ENCODE measurements around the gene LDLRAP1. TPM values are rescaled to one million over a fixed set of nuclear protein-coding genes. Genes with fewer than 3 reads are reported as not detected.

Gene LDLRAP1
- total RNA-seq, 1 experiment from 2014 or later, result 8.0 TPM

DNA sequence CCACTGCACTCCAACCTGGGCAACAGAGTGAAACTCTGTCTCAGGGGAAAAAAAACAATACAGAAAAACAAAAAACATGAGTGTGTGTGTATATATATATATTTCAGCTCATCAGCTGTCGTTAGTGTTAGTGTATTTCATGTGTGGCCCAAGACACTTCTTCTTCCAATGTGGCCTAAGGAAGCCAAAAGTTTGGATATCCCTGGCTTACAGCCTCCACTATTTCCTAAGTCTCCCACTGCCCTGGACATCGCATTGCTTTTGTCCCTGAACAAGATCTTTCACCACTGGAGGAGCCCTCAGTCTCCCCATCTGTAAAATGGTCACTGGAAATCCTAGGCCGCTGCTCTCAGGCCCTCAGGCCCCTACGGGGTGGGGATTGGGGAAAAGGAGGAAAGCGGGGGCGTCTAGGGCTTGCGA lies 391 bp upstream of the LDLRAP1 start:
- DNase-seq (ENCODE audit: low spot score), result no peak

DNA sequence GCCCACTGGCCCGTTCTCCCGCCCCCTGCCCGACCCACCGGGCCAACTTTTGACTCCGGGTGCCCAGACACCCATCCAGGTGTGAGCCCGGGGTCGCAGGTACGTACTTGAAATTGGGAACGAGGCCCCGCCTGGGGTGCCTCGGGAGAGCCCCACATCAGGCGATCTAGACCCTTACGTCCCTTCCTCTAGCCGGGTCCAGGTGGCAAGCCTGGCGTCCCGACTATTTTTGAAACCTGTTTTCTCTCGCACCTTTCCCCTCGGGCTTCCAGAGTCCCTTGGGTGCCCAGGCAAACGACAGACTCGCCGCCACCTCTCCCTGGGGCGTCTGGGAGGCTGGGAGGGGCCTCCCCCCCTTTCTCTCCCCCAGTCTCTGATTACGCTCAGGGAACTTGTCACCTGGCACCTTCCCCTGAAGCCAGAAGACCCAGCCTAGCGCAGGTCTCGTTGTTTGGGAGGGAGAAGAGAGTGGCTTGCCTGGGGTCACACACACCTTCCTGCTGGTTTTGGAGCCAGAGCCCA lies 898 bp downstream of the LDLRAP1 start:
- DNase-seq (ENCODE audit: low spot score), result no peak

DNA sequence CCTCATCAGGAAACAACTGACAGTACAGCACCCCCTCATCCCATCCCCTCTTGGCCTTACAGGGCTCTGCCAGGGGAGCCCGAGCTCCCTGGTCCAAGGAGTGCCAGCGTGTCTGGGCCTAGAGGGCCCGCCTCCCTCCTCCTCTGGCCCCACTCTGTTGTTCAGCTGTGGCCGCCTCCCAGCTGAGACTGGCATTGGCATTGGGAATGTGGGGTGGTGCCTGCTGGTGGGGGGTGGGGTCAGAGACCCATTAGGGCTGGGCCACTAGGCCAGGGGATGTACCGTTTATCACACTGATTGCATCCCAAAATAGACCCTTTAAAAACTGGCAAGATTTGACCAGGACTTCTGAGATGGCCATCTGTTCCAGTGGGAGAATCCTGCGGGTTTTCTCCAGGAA lies 1.4 kb downstream of the LDLRAP1 start:
- DNase-seq (ENCODE audit: low spot score), result peak; percentile 30

GRCh38 chr1:25545767-25546166 lies 2.4 kb downstream of the LDLRAP1 start:
- no peak for DNase-seq (ENCODE audit: low spot score)

GRCh38 chr1:25546193-25546592 lies 2.8 kb downstream of the LDLRAP1 start:
- DNase-seq (ENCODE audit: low spot score), result no peak

- DNase-seq (ENCODE audit: low spot score), result no peak
These were observed 5.2 kb downstream of the LDLRAP1 start for GRCh38 chr1:25548601-25549000.

GRCh38 chr1:25549273-25550154 lies 6.1 kb downstream of the LDLRAP1 start:
- DNase-seq (ENCODE audit: low spot score), result peak; percentile 82

- peak; percentile 32 for DNase-seq (ENCODE audit: low spot score)
These were observed 6.7 kb downstream of the LDLRAP1 start for GRCh38 chr1:25550155-25550506.

- peak; percentile 41 for DNase-seq (ENCODE audit: low spot score)
These were observed 7.4 kb downstream of the LDLRAP1 start for GRCh38 chr1:25550683-25551310.

- DNase-seq (ENCODE audit: low spot score), result no peak
These were observed 10.5 kb downstream of the LDLRAP1 start for GRCh38 chr1:25553749-25554429.

GRCh38 chr1:25554430-25554780 lies 11.0 kb downstream of the LDLRAP1 start:
- DNase-seq (ENCODE audit: low spot score), result no peak

DNA sequence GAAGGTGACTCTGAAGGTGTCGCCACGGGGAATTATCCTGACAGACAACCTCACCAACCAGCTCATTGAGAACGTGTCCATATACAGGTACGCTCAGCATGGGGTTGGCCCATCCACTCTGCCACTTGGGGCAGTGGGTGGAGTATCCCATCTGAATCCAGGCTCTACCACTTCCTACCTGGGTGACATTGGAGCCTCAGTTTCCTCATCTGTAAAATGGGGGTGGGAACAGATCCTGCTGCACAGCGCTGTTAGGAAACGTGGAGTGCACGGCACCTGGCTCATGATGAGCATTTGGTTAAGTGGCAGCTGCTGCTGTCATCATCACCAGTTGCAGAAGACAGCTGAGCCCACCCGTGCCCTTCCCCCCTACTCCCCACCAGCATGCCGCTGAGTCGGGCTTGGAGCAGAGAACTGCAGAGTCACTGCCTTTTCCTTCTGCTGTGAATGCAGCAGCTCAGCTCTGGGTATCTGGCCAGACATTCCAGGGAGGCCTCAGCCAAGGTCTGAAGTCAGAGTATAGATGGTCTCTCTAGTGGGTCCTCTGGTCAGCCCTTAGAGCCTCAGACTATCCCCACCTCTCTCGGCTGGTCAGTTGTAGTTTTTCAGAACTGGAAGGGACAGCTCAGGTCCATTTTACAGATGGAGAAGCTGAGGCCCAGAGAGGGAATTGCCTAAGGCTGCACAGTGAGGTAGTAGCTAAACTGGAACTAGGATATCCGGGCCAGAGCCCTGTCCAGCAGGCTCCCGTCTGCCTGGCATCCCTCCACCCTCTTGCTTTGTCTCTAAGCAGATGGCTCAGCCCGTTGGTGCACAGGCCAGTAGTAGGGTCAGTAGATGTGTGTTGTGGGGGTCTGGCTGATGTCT lies 11.7 kb downstream of the LDLRAP1 start:
- no peak for DNase-seq (ENCODE audit: low spot score)

DNA sequence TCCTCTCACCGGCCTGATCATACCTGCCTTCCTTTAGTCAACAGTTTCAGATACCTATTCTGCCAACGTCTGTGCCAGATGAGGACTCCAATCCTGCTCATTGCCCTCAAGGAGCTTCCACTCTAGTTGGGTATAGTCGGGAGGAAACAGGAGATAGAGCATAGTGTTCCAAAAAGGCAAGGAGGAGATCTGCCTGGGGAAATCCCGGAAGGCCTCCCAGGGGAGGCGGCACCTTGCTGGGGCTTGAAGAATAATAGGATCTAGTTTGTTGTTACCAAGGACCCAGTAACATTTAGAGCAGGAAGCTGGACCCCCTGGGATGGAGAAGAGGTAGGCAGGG lies 12.3 kb downstream of the LDLRAP1 start:
- DNase-seq (ENCODE audit: low spot score), result no peak

DNA sequence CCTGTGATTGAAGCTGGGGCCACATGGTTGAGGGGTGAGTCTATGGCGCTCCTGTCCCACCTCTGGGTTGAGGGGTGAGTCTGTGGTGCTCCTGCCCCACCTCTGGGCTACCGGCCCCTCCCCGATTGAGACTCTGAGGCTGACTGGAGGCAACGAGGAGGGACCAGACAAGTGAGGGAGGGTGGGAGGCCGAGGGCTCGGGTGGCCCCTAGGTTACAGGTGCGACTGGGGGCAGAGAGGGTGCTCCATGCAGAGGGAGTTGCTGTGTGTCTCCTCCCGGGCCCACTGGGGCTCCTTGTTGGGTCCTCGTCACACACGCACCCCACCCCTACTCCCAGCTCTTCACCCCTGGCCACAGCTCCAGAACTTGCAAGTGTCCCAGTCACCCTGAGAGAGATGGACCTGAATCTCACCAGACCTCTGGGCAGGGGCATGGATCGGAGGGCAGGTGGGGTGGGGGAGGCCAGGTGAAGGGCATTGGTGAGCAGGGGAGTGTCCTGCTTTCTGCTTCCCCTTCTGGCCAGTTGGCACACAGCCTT lies 12.8 kb downstream of the LDLRAP1 start:
- DNase-seq (ENCODE audit: low spot score), result no peak

DNA sequence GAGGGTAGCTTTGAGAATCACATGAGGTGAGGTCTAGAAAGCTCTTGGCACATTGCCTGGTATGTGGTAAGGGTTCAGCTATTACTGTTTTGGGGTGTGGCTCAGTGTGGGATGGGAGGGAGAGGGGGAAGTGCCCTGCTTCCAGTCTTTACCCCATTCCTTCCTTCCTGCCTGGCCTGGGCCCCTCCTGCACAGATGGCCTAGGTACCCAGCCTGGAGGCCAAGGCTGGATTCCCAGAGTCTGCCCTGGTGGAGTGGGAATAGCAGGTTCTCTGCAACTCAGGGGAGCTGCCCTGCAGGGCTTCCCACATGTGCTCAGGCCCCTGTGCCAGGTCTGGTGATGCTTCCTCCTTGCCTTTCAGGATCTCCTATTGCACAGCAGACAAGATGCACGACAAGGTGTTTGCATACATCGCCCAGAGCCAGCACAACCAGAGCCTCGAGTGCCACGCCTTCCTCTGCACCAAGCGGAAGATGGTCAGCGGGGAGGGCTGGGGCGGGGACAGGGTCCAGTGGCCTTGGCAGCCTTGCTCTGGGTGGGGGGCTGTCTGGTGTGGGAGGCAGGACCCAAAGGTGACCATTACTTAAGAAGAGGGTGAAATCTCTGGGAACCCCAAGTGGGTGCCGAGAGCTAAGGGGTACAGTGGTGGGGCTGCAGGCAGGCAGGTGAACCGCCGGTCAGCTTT lies 13.5 kb downstream of the LDLRAP1 start:
- peak; percentile 62 for DNase-seq (ENCODE audit: low spot score)

GRCh38 chr1:25557543-25557942 lies 14.1 kb downstream of the LDLRAP1 start:
- no peak for DNase-seq (ENCODE audit: low spot score)

- no peak for DNase-seq (ENCODE audit: low spot score)
These were observed 15.6 kb downstream of the LDLRAP1 start for GRCh38 chr1:25559031-25559430.

DNA sequence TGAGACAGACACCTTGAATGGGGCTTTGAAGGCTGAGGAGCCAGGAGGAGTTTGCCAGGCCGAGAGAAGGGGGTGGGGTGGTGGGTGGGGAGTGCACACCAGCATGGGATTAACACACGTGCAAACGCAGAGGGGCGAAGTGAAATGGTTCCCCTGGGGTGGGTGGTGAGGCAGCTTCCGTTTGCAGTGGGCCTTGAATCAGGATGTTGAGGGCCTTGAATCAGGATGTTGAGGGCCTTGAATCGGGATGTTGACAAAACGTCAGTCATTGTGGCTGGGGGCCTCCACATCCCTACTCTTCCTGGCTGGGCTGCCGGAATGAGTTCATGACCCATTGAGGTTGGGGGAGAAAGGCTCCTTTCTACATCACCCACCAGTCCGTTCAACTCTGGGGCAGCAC lies 16.6 kb downstream of the LDLRAP1 start:
- no peak for DNase-seq (ENCODE audit: low spot score)

- no peak for DNase-seq (ENCODE audit: low spot score)
These were observed 17.4 kb downstream of the LDLRAP1 start for GRCh38 chr1:25560788-25561187.

- no peak for DNase-seq (ENCODE audit: low spot score)
These were observed 18.2 kb downstream of the LDLRAP1 start for GRCh38 chr1:25561421-25562100.
